Fibroblast of skin of left biceps (primary cell): ENCODE data around the gene PTPRE.

ENCODE experiments used
- DNase-seq, 2 experiments: peaks; one replicate each; pipeline ENCODE4 v3.0.0-alpha.2; 2013; ENCODE audit warnings: low read depth in 2 of 2

Gene PTPRE

DNA sequence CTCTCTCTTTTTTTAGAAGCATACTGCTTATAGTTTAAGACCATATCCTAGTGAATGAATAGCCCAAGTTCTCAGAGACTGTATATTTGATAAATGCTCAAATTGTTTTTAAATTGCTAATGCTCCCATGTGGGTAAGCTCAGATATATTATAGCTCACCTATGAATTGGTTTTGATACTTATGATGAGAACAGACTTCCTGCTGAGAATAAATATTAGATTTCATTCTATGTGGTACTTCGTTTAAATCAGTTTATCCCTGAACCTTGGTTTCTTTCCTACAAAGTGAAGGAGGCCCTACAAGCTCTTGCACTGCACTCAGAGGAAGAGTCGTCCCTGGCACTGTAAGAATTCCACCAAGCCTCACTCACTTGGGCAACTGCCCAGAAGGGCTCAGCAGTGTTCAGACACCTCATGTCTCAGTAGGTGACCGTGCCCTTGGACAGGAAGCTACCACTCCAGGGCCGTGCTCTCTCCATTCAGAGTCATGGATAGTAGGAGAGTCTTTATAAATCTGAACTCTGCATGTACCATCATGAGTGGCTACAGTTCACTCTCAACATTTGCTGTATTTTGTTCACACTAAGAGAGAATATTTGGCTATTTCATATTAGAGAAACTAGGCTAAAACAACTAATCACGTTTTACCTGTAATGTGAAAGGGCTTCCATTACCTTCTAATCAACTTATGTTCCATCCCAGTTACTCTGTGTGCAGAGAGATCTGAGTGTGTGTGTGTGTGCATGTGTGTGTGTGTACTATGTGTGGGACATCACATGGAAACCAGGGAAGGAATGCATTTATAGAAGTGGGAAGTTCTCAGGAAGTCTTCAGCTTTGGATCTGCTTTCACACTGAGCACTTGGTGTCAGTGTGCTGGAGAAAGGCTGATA is 93.8 kb downstream of the PTPRE start:
- DNase-seq = no peak

DNA sequence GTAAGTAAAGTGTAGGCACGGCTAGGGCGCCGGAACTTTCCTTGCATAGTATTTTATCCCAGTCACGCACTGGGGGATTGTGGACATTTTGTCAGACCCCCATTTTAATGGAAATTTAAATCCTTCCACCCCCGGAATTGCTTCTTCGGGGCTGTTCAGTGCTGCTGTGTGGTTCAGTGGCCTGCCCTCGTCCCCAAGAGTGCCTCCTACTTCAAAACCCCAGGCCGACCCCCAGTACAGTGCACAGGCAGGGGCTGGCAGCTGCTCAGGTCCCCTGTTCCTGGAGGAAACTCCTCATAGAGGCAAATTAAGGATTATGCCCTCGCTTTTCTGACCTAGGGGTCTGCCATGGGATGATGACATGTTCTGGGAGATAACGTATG is 94.5 kb downstream of the PTPRE start:
- no peak for DNase-seq

DNA sequence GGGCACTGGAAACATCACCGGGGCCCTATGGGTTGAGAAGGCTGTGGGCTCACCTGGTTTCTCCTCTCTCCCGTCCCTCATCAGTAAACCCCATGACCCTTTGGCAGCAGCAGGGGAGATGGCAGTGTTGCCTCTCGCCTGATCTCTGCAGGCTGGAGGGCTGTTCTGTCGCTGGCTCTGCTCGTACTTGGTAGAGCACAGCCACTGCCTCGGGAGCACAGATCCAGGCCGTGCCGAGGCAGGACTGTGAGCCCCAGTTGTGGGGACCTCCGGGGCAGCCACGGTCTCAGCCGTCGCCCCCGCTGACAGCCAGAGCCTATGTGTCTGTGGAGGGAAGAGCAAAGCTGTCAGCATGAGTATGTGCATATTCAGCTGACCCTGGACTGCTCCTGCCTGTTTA is 94.9 kb downstream of the PTPRE start:
- DNase-seq = no peak

DNA sequence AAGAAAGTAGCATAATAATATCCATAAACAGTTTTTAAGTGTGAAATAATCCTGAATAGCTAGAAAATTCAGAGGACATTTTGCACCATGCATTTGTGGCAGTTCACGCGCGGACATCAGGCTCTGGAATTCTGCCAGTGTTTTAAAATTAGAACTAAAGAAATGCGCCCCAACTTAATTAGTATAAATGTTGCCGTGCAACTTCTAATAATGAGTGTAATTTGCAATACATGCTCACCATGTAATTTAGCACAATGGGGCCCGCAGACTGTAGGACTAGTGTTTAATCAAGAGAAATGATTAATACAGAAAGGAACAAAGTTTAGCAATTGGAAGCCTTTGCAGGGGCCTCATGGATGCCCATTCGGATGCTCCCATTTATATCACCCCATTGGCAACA is 96.6 kb downstream of the PTPRE start:
- no peak for DNase-seq

DNA sequence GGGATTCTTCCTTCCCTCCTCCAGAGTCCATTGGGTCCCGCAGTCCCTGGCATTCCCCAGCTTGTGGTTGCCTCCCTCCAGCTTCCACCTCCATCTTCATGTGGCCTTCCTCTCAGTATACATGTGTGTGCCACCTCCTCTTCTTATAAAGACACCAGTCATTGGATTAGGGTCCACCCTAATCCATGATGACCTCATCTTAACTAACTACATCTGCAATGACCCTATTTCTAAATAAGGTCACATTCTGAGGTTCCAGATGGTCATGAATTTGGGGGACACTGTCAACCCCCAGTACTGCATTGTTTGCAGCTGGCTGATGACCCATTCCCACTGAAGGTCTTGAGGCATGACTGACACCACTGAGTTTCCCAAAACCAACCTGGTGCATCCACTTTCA is 99.0 kb downstream of the PTPRE start:
- DNase-seq = no peak

DNA sequence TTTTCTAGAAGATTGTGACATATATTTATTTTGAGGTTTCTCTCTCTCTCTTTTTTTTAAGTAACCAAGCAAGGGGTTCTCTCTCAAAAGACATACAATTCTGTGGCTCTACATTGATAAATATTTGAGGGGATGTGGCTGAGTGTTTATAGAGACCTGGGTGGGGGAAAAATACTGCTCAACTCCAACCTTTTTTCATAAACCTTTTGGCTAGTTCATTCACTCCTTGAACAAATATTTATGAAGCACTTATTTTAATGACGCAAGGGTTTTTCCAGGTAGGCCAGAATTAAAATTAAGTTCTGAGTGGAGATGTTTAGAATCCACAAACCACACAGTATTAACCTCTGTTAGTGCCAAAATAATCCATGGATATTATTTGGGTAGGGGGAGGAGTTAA is 100.2 kb downstream of the PTPRE start:
- no peak for DNase-seq

DNA sequence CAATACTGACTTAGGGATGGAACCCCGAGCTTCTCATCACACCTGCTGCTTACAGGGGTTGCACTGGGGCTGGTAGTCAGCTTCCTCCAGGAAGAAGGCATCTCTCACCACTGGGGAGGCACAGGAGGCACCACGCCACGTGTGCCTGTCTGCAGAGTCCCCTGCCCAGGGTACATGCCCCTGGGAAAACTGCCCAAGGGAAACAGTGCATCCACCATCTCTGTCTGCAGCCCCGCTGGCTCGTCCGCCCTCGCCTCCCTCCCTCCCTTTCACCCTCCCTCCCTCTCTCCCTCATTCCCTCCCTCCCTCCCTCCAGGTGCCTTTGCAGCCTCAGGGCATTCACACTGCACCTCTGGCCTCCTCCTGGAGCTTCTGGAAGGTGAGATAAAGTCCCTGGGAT is 101.1 kb downstream of the PTPRE start:
- no peak for DNase-seq

DNA sequence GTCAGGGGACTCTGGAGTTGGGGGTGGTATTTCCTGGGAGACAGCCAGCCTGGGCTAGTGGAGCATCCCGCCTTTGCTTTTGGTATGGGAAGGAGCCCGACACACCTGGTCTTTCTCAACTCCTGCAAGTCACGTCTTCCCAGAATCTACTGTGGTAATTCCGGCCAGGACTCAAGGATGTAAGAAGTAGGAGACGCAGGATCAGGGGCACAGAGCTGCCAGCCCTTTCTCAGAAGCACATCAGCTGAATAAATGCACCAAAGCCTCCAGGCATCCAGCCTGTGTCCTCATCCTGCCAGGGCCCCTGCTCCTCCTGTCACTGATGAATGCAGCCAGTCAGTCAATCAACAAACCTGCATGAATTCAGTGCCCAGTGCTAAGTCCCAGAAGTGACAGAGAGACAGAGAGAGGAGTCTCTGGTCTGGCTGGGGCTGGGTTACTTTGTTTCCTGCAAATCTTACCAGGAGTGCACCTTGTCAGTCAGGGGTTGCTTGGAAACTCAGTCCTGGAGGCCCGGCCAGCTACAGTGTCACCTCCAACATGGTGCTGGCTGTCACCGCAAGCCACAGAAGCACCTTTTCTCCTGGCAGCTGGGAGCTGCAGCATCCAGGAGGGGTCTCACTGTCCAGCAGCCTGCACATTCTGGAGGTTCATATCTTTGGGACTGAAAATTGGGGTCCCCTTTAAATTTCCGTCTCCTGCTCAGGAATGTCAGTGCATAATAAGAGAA is 101.8 kb downstream of the PTPRE start:
- no peak for DNase-seq

DNA sequence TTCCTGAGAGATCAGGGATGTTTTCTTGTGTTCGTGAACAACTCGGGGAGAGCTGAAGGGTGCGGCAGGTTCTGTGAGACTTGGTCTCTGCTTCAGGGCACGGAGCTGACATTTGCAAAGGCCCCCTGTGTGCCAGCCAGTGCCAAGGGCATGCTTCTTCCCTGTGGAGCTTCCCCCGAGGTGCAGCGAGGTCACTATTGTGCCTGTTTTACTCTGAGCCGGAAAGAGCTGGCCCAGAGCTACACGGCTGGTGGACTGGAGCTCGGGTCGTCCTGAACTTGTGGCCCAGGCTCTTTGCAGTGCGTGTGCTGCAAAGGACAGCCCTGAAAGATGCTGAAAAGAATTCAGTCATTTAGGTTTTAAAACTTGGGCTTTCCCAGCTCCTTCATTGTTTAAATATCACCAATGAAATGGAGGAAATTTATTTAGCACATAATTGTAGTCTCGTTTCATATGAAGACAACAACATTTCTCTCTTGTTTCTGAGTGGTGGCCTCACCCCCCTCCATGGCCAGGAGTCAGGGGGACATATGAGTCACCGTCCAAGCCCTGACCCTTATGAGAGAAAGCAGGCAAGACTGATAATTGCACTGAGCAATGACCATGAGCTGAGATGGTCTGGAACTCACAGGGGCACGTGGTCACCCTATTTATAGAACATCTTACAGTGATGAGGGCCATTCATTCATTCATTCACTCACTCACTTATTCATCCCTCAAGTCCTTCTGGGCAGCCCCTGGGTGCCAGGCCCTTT is 102.6 kb downstream of the PTPRE start:
- DNase-seq = no peak

DNA sequence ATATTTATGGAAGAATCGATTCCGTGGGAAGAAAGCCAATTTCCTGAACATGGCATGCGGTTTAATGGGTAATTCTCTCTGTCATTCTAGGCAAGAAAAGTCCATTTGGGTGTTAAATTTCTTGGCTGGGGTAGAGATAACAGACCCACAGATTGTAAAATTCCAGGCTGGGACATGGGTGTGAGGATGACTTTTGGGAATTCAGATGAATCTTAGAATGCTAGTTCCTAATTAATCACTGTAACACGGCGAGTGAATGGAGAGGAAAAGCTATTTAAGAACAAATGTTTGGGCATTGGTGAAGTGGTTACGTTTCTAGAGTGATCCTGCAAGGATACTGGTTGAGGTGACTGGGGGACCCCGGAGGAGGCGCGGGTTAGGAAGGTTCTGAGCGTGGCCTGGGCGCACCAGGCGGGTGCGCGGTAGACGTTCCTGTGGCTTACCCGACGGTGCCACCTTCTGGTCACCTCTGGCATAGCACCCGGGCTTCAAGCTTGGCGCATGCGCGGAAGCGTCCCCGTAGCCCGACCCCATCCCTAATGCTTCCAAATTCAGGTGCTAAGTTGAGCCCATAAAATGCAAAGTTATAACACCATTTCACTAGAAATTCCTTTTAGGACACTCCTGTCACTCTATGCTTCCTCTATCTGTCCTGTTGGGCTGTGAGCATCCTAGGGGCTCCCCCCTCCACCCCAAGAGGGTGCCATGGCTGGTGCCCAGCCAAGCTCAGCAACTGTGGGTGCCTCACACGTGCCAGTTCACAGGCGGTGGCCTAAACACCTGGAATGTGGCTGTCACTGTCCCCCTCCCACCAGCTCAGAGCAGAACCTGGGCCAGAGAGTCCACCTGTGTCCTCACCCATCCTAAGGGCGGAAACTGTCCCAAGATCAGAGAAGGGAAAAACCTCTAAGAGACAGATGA is 104.4 kb downstream of the PTPRE start:
- DNase-seq = peak in 1 of 2 experiments; percentile 10

DNA sequence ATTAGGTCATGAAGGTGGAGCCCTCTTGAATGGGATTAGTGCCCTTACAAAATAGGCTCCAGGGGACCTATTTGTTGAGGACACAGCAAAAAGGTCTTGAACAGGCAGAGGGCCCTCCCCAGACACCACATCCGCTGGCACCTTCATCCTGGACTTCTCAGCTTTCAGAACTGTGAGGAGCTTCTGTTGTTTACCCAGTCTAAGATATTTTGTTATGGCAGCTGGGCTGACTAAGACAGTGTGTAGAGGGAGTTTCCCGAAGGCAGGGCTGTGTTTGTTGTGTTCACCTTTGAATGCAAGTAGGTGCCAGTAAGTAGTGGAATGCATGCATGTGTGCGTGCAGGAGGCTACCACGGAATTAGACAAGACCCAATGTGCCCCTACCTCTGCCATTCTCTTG is 106.7 kb downstream of the PTPRE start:
- DNase-seq = no peak

DNA sequence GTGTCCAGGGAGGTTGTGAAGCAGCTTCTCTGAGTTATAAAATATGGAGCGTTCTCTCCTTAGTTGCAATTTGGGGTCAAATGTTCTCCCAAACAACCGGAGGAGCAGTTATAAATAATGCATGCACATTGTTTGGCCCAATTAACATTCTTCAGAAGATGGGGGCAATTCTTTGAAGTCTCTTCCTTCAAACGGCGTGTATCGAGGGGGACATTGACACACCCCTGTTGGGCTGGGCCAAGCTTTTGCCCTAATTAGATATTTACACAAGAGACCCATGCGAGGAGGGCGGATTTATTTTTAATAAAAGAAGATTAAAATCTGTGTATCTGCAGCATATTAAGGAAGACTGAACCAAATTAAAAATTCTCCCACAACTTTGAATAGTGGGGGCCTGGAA is 107.3 kb downstream of the PTPRE start:
- DNase-seq = no peak

DNA sequence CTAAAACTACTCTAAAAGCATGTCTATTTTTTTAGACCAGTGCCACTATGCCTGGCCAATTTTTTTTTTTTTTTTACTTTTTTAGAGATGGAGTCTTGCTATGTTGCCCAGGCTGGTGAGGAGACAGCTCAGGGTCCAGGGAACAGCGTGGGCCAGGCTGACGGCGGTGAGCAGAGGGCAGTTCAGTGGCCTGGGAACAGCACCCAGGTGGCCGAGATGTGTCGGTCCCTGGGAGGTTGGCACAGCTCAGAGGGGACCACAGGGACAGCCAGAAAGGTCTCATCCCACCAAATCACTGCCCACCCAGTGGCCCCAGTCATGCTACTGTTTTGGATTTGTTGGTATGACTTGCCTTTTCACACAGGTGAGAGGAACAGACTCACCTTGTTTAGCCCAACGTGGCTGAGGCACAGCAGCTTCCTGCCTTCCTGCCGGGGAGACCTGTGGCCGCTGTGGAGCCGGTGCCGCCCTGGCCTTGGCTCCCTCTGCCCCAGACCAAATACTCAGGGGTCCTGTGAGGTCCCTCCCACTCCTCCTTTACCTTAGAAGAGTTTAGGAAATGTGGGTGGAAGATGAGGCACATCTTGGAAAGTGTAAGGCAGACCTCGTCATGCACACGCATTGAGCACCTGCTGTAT is 109.6 kb downstream of the PTPRE start:
- no peak for DNase-seq

DNA sequence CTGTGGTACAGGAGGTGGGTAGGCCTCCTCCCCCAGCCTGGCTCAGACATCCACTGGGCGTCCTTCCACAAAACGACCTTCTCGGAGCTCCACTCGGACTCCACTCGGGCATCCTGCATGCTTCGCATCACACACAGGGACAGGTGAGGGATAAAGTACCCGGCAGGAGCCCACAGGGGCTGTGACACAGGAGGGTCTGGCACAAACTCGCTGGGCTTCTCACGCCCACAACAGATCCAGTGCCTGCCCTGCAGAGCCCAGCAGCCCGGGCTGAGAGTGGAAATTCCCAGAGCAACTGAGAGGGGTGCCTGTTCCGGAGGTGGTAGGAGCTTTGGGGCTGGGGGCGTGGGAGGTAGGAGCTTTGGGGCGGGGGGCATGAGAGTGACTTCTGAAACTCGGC is 110.9 kb downstream of the PTPRE start:
- no peak for DNase-seq

DNA sequence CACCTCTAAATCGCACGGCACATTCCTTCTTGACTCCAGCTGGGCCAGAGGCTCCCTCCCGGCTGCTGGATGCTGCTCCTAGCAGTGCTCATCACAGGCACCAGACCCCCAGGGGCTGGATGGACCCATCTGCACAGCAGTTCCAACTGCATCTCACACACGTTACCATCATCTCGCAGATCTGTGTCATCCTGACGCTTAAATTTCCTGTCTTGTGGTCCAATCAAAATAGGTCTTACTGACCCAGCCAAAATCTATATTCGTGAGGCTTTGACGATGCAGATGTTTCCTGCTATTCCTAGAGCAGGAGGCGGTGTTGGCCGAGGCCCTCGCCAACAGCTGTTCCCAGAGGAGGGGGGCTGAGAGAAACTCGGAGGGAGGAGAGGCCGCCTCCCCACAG is 111.3 kb downstream of the PTPRE start:
- DNase-seq = no peak

DNA sequence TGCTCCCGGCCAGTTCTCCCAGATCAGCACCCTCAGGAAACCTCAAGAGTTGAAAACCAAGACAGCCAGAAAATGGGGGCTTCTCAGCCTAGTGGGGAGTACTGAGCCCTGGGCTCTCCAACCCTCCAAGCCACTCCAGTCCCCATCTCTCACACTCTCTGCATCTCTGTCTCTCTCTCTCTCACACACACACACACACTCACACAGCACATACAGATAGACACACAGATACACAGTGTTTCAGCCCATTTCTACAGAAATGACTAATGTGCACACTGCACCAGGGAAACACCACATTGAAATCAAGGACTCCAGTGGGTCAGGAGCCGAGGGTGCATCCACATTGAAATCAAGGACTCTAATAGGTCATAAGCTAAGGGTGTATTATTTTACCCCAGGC is 111.8 kb downstream of the PTPRE start:
- DNase-seq = no peak

DNA sequence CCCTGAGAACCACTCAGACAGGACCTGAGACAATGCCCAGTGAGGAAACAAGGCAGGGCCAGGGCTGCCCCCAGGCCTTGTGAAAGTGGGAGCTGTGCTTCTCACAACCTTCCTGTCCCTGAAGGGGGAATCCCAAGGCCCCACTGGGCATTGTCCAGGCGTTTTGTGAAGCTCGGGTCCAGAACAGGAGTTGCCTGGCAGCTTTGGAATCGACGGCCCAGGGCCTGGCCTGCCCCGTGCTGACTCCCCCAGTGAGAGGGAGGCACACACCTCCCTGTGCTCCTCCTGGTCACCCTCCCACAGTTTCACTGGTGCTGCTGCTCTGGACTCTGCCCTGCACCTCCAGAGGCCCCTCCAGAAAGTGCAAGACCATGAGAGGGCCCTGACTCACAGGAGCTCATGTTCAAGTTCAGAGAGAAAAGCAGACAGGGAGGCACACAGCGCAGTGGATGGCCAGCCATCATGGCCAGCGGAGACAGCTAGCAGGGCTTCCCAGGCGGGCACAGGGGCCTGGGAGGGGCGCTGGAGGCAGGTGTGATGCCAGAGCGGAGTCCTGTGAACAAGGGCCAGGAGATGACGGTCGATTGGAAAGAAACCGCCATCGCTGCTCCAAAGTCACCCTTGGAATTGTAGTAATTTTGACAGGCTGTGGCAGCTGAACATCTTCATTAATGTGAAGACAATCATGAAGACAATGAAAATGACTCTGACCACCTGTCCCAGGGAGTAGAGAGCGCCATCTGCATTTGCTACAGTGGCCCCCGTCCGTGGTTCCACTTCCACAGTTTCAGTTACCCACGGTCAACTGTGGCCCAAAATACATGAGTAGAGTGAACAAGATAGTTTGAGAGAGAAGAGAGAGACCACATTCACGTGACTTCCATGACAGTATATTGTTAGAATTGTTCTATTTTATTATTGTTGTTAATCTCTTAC is 115.6 kb downstream of the PTPRE start:
- DNase-seq = no peak

DNA sequence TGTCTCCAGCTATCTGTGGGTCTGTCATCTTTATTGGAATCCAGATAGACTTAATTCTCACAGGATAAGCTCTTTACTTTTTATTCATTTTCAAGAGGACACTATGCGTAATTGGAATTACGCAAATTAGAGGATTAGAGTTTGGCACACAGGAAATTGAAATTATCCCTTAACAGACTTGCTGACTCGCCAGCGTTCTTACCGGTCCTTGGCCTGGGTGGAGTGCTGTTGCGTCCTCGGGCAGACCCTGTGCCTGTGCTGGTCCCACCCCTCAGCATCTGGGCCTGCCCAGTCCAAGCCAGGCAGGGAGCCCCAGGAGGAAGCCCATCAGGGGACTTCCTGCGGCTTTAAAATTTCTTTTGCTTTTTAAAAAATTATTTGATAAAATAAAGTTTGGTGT is 117.5 kb downstream of the PTPRE start:
- DNase-seq = no peak

DNA sequence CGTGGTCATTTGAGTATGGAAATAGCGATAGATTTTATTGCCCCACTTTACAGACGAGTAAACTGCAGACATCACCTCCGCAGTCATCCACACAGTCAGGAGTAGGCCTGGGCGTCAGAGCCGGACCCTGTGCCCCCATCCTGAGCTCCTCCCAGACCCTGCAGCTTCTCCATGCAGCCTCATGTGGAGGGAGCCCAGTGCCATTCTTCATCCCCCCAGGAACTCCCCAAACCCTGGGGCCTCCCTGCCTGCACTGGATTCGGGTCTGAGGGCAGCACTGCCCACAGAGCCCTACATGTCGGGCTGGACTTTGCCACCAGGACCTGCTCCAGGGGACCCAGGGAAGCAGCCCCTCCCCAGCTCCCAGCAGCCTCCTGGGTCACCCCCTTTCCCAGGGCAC is 118.5 kb downstream of the PTPRE start:
- DNase-seq = no peak

DNA sequence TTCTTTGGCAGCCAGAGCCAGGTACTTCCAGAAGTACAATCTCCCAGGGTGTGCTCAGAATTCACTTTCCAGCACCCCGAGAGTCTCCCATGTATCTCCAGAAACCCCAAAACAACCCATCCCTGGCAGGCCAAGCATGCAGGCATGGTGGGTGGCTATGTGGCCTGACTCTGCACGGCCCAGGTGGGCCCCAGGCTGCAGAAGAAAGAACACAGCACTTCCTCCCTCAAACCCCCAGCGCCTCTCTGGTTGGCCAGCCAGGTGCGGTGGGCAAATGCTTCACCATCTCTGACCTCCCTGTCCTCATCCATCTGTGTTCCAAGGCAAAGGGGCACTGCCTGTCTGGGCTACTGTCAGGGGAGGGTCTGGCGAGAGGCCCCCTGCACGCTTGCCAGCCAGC is 119.0 kb downstream of the PTPRE start:
- no peak for DNase-seq
